ENCODE results near the gene DKKL1. TPM values are rescaled to one million over a fixed set of nuclear protein-coding genes. Genes with fewer than 3 reads are reported as not detected.
A peak's percentile ranks its signal among the peaks of the same experiment; 100 is the strongest.

Gene DKKL1
- total RNA-seq, 1 experiment from 2014 or later, result 0.53 TPM

GRCh38 chr19:49338023-49338677 is 25.5 kb upstream of the DKKL1 start:
- DNase-seq (ENCODE audit: low spot score), result no peak

DNA sequence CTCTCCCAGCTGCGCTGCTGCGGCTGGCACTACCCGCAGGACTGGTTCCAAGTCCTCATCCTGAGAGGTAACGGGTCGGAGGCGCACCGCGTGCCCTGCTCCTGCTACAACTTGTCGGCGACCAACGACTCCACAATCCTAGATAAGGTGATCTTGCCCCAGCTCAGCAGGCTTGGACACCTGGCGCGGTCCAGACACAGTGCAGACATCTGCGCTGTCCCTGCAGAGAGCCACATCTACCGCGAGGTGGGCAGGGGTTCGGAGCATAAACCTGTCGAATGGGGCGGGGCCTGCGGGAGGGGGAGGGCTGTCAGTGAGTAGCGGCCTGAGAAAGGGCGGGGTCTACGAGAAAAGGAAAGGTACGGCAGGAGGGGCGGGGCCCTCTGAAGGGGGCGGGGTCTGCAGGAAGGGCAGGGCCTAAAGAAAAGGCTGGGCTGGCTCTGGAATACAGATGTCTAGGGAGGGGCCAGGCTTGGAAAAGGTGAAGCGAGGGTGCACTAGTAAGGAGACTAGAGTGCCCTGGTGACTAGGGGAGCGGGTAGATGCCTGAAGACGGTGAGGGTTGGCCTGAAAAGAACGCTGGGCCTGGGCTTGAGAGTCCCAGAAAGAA is 24.9 kb upstream of the DKKL1 start:
- peak; percentile 72 for DNase-seq (ENCODE audit: low spot score)

DNA sequence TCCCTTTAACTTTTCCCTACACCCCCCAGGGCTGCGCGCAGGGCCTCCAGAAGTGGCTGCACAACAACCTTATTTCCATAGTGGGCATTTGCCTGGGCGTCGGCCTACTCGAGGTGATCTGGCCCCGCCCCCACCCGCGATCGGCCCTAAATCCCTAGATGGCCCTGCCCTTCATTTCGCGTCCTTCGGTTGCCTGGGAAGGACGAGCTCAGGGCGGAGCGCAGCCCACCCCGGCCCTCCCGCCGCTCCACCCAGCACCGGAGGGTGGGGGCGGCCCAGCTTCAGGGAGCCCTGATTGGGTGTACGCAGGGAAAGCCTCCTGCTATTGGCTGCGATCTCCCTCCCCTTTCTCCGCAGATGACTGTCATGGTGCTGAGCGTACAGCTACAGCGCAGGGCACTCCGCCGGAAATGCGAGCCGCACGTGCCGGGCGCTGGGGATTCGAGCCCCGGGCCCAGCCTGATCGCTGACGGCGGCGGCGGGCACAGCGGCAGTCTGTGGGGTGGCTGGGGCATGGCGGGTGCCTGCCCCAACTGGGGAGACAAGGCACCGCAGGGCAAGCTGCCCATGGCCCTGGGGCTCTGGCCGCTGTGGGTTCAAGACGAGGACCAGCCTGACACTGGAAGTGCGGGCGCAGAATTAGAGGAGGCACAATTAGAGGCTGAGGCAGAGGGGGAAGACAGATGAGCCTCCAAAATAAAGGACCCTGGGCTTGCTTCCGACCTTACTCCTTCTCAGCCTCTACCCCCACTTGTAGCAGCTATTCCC is 24.2 kb upstream of the DKKL1 start:
- no peak for DNase-seq (ENCODE audit: low spot score)

GRCh38 chr19:49340069-49340864 is 23.4 kb upstream of the DKKL1 start:
- DNase-seq (ENCODE audit: low spot score), result no peak

- DNase-seq (ENCODE audit: low spot score), result no peak
Observed at GRCh38 chr19:49340865-49341718, 22.6 kb upstream of the DKKL1 start.

- DNase-seq (ENCODE audit: low spot score), result no peak
Observed at GRCh38 chr19:49342291-49342721, 21.4 kb upstream of the DKKL1 start.

DNA sequence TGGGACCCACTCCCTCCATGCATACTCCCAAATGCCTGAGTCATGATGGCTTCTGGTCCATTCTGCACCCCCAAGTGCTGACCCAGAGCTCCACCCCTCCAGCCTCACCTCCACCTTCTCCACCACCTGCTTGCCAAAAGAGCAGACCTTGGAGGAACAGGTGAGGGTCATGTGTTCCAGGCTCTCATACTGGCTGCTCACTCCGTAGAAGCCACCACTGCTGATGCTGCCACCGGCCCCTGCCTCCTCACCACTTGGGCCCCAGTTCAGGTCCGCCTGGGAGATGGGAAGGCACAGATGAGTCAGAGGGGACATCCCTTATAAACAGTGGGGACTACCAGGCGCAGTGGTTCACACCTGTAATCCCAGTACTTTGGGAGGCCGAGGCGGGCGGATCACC is 20.6 kb upstream of the DKKL1 start:
- no peak for DNase-seq (ENCODE audit: low spot score)

DNA sequence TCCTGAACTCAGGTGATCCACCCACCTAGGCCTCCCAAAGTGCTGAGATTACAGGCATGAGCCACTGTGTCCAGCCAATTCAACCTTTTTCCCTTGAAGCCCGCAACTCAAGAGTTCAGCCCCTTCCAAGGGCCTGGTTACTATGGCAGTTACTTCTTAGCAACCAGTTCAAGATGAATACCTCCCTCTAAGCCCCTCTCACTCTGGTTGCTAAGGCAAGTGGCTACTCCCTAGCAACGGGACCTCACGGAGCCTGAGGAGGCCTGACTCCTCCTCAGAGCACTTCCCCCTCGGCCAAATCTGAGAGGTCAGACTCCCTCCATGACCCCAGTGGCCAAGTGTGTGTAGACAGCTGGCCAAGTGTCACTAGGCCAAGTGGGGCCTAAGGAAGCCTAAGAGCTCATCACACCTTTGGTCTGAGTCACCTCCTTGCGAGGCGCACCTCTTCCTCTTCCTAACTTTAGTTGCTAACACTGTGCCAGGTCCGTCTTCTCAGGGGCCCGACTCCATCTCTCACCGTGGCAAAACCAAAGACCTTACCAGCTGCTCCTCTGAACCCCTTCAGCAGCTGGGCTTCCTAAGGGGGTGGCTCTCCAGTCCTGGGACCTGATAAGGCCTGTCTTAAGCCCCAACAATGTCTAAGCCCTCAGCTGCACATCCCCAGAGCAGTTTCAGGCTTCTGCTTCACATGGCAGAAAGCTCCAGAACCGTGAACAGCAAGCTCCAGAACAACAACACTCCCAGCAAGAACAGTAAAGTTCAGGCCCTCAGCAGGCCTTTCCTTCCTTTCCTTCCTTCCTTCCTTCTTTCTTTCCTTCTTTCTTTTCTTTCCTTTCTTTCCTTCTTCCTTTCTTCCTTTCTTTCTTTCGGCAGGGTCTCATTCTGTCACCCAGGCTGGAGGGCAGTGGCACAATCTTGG is 18.9 kb upstream of the DKKL1 start:
- DNase-seq (ENCODE audit: low spot score), result no peak

DNA sequence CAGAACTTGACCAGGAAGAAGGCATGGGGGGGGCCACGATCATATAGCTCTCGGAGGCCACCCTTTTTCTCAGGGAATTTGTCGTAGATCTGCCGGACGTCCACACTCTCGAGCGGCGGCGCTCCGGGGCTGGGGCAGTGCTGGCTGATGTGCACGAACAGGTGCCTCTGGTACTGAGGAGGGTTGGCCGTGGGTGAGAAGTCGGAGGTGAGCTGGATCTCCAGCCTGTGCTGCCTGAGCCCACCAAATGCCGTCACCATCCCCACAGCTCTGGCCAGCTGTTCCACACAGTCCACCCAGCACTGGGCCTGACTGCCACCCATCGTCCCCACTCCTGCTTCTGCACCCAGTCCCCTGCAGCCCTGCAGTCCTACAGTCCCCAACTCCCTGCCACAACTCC is 16.5 kb upstream of the DKKL1 start:
- DNase-seq (ENCODE audit: low spot score), result no peak

DNA sequence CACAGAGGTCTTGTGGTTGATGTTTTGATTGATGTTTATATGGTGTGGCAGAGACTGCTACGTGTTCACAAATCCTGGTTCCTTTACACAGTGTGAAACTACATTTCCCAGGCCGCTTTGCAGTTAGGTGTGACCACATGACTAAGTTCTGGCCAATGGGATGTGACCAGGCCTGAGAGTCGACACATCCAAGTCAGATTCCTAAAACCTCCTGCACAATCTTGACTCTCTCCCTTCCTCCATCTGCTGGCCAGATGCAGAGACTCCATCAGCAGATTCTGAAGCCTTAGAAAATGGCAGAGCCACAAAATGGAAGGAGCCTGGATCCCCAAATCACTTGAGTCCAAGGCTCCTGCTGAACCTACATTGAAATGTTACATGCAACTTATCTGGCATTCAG is 15.8 kb upstream of the DKKL1 start:
- peak; percentile 83 for DNase-seq (ENCODE audit: low spot score)

GRCh38 chr19:49348305-49349189 is 15.1 kb upstream of the DKKL1 start:
- DNase-seq (ENCODE audit: low spot score), result no peak

DNA sequence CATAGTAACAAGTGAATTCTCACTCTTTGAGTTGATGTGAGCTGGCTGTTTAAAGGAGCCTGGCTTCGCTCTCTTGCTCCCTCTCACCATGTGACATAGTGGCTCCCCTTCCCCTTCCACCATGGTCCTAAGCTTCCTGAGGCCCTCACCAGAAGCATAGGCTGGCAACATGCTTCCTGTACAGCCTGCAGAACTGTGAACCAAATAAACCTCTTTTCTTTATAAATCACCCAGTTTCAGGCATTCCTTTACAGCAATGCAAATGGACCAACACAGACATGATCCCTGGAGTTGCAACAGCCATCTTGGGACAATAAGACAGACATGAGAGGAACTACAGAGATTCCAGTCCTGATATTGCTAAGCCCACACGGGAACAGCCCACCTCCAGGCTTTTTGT is 14.1 kb upstream of the DKKL1 start:
- no peak for DNase-seq (ENCODE audit: low spot score)

- peak; percentile 64 for DNase-seq (ENCODE audit: low spot score)
Observed at GRCh38 chr19:49355909-49356353, 7.7 kb upstream of the DKKL1 start.

DNA sequence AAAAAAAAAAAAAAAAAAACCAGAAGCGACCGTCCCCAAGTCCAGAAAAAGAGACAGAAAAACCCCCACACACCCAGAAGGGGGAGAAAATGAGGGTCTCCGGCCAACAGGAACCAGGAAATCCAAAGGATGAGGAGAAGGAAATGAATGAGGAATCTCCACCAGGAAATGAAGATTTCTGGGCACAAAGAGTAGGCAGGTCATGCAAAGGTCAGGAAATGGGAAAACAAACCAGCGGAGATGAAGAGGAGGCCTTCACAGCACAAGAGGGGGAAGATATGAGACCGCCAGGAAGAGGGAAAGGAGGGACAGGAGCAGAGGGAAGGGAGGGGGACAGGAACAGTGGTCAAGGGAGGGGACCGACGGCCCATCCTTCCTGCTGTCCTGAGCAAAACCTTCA is 7.3 kb upstream of the DKKL1 start:
- DNase-seq (ENCODE audit: low spot score), result peak; percentile 62

DNA sequence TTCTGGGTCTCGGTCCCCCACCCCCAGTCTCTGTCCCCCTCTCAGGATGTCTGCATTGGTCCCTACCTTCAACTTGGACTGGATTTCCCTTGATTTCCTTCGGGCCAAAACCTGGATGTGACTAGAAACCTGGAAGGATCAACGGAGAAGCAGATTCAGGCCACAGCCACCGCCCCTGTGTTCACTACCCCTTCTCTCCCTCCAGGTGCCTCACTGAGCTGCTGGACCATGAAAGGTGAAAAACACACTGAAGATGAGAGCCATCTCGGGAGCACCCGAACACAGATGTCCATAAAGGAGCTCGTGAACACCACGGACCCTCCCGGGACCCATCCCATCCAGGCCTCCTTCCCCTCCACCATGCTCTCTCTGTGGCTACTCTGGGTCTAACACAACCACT is 6.5 kb upstream of the DKKL1 start:
- no peak for DNase-seq (ENCODE audit: low spot score)

DNA sequence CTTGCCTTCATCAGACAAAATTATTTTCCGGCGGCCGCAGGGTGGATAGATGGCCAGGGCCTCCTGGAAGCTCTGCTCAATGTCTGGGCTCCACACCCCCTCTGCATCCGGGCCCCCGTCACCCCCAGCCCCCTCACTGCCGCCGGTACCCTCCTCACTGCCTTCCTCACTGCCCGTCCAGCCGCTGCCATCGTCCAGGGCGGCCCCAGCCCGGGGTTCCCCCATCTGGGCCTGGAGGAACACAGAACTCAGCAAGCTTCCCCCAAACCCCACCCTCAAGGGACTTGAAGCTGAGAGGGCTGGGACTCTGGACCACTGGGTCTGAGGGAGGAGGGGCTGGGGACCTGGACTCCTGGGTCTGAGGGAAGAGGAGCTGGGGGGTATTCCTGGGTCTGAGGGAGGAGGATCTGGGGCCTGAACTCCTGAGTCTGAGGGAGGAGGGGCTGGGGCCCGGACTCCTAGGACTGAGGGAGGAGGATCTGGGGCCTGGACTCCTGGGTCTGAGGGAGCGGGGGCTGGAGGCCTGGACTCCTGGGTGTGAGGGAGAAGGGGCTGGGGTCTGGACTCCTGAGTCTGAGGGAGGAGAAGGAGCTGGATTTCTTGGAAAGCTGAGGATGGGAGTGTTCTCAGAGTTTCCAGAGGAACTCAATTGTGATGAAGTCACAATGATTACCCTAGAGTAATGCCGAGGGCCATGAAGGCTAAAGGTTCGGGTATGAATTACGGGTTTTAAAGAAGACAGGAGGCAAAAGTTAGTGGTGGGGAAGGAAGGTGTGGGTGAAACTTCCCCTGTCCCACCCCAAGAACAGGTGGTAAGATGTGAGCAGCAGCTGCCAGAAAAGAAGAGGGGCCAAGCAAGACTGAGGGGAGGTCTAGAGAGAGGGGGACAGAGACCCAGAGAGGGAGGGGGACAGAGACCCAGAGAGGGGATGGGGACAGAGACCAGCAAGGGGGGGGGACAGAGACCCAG is 3.5 kb upstream of the DKKL1 start:
- DNase-seq (ENCODE audit: low spot score), result no peak

DNA sequence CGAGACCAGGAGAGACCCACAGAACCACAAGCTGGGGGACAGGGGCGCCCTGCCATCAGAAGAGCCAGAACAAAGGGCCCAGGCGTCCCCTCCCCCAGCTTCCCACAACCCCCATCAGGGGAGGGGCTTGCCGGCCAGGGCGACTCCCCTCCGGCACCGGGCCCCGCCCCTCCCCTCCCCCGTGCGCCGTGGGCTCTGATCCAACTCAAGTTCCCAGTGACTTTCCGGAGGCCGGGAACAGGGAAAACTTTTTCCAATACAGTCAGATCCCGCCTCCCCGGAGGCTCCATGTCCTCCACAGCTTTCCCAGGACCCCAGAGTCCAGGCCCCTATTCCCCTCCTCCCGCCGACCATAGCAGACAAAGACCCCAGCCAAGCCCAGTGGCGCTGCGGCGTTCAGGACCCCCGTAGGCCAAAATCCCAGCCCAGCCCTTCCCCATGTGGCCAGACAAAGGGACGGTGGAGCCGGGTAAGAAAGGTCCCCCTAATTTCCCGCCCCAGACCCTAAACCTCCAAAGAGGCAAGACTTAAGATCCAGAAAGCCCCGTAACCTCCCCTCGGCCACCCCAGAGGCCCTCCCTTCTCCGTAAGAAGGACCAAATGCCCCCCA is 2.1 kb upstream of the DKKL1 start:
- DNase-seq (ENCODE audit: low spot score), result peak; percentile 70

Measured in HT-29 (cell line).